Neural cell (in vitro differentiated cells): ENCODE results near the gene SMPDL3A. TPM values are rescaled to one million over a fixed set of nuclear protein-coding genes. Genes with fewer than 3 reads are reported as not detected.

ENCODE experiments used
- H2AFZ ChIP-seq: fragments of 200-600, 300-800 bp; sonication (generic), shearing (Covaris generic); 2 replicates; pipeline ENCODE4 v1.6.0; 2014; ENCODE audit warnings: low read depth, mild to moderate bottlenecking, antibody characterized with exemption, low read length, moderate library complexity
- H3F3A ChIP-seq: fragments of 200-600 bp; shearing (Covaris generic); 2 replicates; pipeline ENCODE4 v1.6.1; 2016; ENCODE audit warnings: mild to moderate bottlenecking, moderate library complexity, mixed read lengths, antibody characterized with exemption, low read length; ENCODE audit not compliant: insufficient read depth, poor library complexity, severe bottlenecking
- H3K27ac ChIP-seq: fragments of 200-600, 300-800 bp; sonication (generic), shearing (Covaris generic); 2 replicates; pipeline ENCODE4 v1.5.1; 2014; ENCODE audit warnings: mild to moderate bottlenecking, low read length, moderate library complexity
- H3K27me3 ChIP-seq: fragments of 300-800, 200-600 bp; sonication (generic), shearing (Covaris generic); 2 replicates; pipeline ENCODE4 v1.6.0; 2014; ENCODE audit warnings: mild to moderate bottlenecking, low read depth, low read length, moderate library complexity; ENCODE audit not compliant: insufficient read depth
- H3K36me3 ChIP-seq: fragments of 300-800, 200-600 bp; sonication (generic), shearing (Covaris generic); 2 replicates; pipeline ENCODE4 v1.5.1; 2014; ENCODE audit warnings: mild to moderate bottlenecking, antibody characterized with exemption, low read length, moderate library complexity; ENCODE audit not compliant: insufficient read depth
- H3K4me2 ChIP-seq: fragments of 300-800, 200-600 bp; sonication (generic), shearing (Covaris generic); 2 replicates; pipeline ENCODE4 v1.6.0; 2014; ENCODE audit warnings: mild to moderate bottlenecking, low read length
- H3K4me3 ChIP-seq: fragments of 300-800, 200-600 bp; sonication (generic), shearing (Covaris generic); 2 replicates; pipeline ENCODE4 v1.5.1; 2014; ENCODE audit warnings: mild to moderate bottlenecking, low read length, moderate library complexity
- H3K79me2 ChIP-seq: fragments of 200-600 bp; shearing (Covaris generic); replicated peaks from 2 replicates; pipeline ENCODE4 v1.6.0; 2014; ENCODE audit warnings: mild to moderate bottlenecking, low read length, moderate library complexity; ENCODE audit not compliant: insufficient read depth
- H3K9ac ChIP-seq: fragments of 300-800, 200-600 bp; sonication (generic), shearing (Covaris generic); 2 replicates; pipeline ENCODE4 v1.6.1; 2016; ENCODE audit warnings: mild to moderate bottlenecking, low read length, mixed read lengths
- H3K9me2 ChIP-seq: fragments of 200-600 bp; shearing (Covaris generic); 2 replicates; pipeline ENCODE4 v1.6.1; 2016; ENCODE audit warnings: mild to moderate bottlenecking, low read length, mixed read lengths; ENCODE audit not compliant: insufficient read depth
- H3K9me3 ChIP-seq: fragments of 200-600, 300-800 bp; sonication (generic), shearing (Covaris generic); 2 replicates; pipeline ENCODE4 v1.6.1; 2016; ENCODE audit warnings: mild to moderate bottlenecking, mixed run types, low read length, moderate library complexity, mixed read lengths
- H4K20me1 ChIP-seq: fragments of 200-600 bp; shearing (Covaris generic); 2 replicates; pipeline ENCODE4 v1.6.1; 2016; ENCODE audit warnings: mild to moderate bottlenecking, mixed run types; ENCODE audit not compliant: insufficient read depth
- CTCF ChIP-seq: fragments of 450-650 bp; IDR thresholded peaks from 2 replicates; pipeline ENCODE4 v1.5.1; 2014; ENCODE audit warnings: antibody characterized with exemption, mild to moderate bottlenecking, moderate library complexity; ENCODE audit not compliant: poor library complexity, severe bottlenecking
- EP300 ChIP-seq: fragments of 450-650 bp; conservative IDR thresholded peaks from 2 replicates; pipeline ENCODE4 v1.6.1; 2014; ENCODE audit warnings: antibody characterized with exemption, mild to moderate bottlenecking, moderate library complexity; ENCODE audit not compliant: poor library complexity, severe bottlenecking
- EZH2 ChIP-seq: fragments of 200-600, 300-800 bp; shearing (Covaris generic), sonication (generic); IDR thresholded peaks from 2 replicates; pipeline ENCODE4 v1.6.1; 2014; ENCODE audit warnings: antibody characterized with exemption, low read length, borderline replicate concordance, mild to moderate bottlenecking; ENCODE audit not compliant: insufficient read depth, poor library complexity, severe bottlenecking
- MXI1 ChIP-seq: fragments of 450-650 bp; conservative IDR thresholded peaks from 2 replicates; pipeline ENCODE4 v1.6.1; 2014; ENCODE audit warnings: antibody characterized with exemption, mild to moderate bottlenecking; ENCODE audit not compliant: poor library complexity, severe bottlenecking
- POLR2AphosphoS5 ChIP-seq: IDR thresholded peaks from 2 replicates; pipeline ENCODE4 v1.6.1; 2012
- RAD21 ChIP-seq: fragments of 450-650 bp; conservative IDR thresholded peaks from 2 replicates; pipeline ENCODE4 v1.6.1; 2014; ENCODE audit warnings: antibody characterized with exemption, mild to moderate bottlenecking, moderate library complexity
- REST ChIP-seq: IDR thresholded peaks from 2 replicates; pipeline ENCODE4 v1.6.1; 2012; ENCODE audit warnings: borderline replicate concordance
- SMC3 ChIP-seq: fragments of 450-650 bp; conservative IDR thresholded peaks from 2 replicates; pipeline ENCODE4 v1.6.1; 2014; ENCODE audit warnings: antibody characterized with exemption, mild to moderate bottlenecking, moderate library complexity; ENCODE audit not compliant: poor library complexity
- TAF1 ChIP-seq: IDR thresholded peaks from 2 replicates; pipeline ENCODE4 v1.6.1; 2012; ENCODE audit warnings: low read depth
- polyA plus RNA-seq: library from polyadenylated mRNA; depleted of rRNA; stranded (reverse); fragments of >200 nt; gene quantifications from 2 replicates; pipeline ENCODE4 v1.2.3, GENCODE V29; 2014

Gene SMPDL3A
- polyA plus RNA-seq, 1 donor from 2014 or later: 8.2 TPM

DNA sequence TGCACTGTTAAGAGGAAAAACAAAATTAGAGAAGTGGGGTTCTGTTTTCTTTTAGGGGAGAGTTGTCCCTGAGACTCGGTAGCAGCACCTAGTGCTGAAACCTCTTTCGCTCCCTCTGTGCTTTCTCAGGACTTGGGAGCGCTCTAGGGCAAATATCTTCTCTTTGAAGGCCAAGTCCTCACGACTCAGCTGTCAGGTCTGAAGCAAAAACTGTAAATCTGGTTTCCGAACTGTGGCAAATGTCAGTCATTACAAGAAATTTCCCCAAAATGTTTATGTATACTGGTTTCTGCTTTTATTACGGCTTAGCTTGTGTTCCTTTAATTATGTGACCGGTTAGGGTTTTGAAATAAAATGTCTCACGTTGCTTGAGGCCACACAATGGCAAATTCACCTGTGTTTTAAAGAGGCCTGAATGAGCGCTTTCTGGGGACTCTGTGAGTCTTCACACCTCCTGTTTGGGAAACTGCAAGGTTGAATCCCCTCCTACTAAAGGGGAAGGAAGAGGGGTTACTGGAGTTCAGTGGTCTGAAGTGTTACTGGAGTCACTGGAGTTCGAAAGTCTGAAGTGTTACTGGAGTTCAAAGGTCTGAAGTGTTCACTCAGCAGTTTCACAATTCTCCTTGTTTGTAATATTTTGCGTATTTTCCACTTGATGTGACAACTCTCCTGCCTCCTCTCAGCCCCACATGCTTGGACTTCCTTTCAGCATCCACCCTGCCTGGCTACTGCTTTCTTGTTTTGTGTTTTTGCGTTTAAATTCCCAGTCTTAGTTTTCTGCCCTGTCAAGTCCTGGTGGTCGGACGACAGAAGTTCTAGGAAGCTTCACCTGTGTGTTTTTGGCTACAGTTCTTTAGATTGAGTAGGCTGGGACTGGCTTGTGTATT, 1.6 kb downstream of the SMPDL3A start:
- H2AFZ ChIP-seq: no peak overlapping the region

More for the DNA sequence above, 1.6 kb downstream of the SMPDL3A start:
- TF ChIP-seq MXI1 (no peak), REST (no peak), TAF1 (no peak), SMC3 (no peak), CTCF (no peak), RAD21 (no peak), EZH2 (no peak), POLR2AphosphoS5 (no peak), EP300 (no peak)
- Histone ChIP-seq H3K9me3 (no peaks in the 10 kb centered on the region), H3K4me2 (peak overlapping the region; percentile 42), H3K79me2 (peaks cover 3% of the 10 kb centered on the region), H3K36me3 (no peaks in the 10 kb centered on the region), H3K4me3 (peak overlapping the region; percentile 90), H3K9me2 (no peaks in the 10 kb centered on the region), H3K9ac (peak overlapping the region; percentile 77), H3F3A (no peaks in the 10 kb centered on the region), H3K27me3 (no peaks in the 10 kb centered on the region), H4K20me1 (no peaks in the 10 kb centered on the region), H3K27ac (peak overlapping the region; percentile 75)
